Testis (tissue), 2 donors: ENCODE data around the gene CBARP.

Experiments used
- CTCF ChIP-seq, 3 experiments: fragments of 450-650 bp in 2 of 3; fragments of 200-600 bp in 1 of 3; sonication (generic) in 1 of 3; IDR thresholded peaks; one replicate each; pipeline ENCODE4 v1.5.1; 2016 to 2019; ENCODE audit warnings: antibody characterized with exemption in 3 of 3, mild to moderate bottlenecking in 2 of 3, moderate library complexity in 1 of 3
- POLR2A ChIP-seq: fragments of 450-650 bp; IDR thresholded peaks from one replicate; pipeline ENCODE4 v1.6.1; 2017; ENCODE audit warnings: antibody characterized with exemption, mild to moderate bottlenecking, moderate library complexity

- TF ChIP-seq CTCF (IDR thresholded peaks at IDR 0.05), result no peak
- TF ChIP-seq POLR2A, result no peak
Measured at GRCh38 chr19:1231729-1232637, 5.8 kb downstream of the CBARP start.
